HepG2 (cell line): ENCODE data around the gene NGF. TPM values are rescaled to one million over a fixed set of nuclear protein-coding genes. Genes with fewer than 3 reads are reported as not detected.

ENCODE experiments used
- ATAC-seq: fragments of 200-7000 bp; cut with Tn5 transposase; 3 replicates; pipeline ENCODE4 v1.9.1; 2020; ENCODE audit warnings: mild to moderate bottlenecking, moderate library complexity
- BruUV-seq: library from RNA; stranded (reverse); fragments of 400-500 nt; replicated peaks from 2 replicates; lab custom pipeline; 2021; lab: Mats Ljungman, UMichigan
- CTCF ChIA-PET: fragments of 300-600 bp; formaldehyde crosslinking; extraction: SDS; loops from one replicate; lab custom pipeline; 2021; ENCODE audit warnings: low total read pairs, inconsistent platforms, low intra/inter-chr PET ratio; lab: Yijun Ruan, JAX
- POLR2A ChIA-PET: fragments of 350-600 bp; sonication (Branson Sonifier 250); formaldehyde crosslinking; loops from one replicate; lab custom pipeline; 2020; ENCODE audit warnings: antibody characterized with exemption, inconsistent platforms; lab: Yijun Ruan, JAX
- DNase-seq: peaks from one replicate; pipeline ENCODE4 v3.0.0-alpha.2; 2015; ENCODE audit warnings: low spot score
- FAIRE-seq: peaks from 3 replicates; lab custom pipeline; 2011; peaks lifted over from hg19 to GRCh38; lab: Jason Lieb, UNC
- H2AFZ ChIP-seq: one replicate; pipeline ENCODE4 v1.6.1; 2011; ENCODE audit warnings: low read length, inconsistent platforms
- H3K27ac ChIP-seq: fragments of 300-600 bp; 3 replicates; pipeline ENCODE4 v1.8.0; 2011; ENCODE audit warnings: mixed run types, mild to moderate bottlenecking, mixed read lengths, low read length, inconsistent platforms; ENCODE audit not compliant: insufficient read depth; ENCODE audit errors: extremely low read length
- H3K27me3 ChIP-seq, 2 experiments: fragments of 200-600 bp in 1 of 2; 2 replicates in 1 of 2; 3 replicates in 1 of 2; pipeline versions ENCODE4 v1.6.0 to v1.8.0; 2011; ENCODE audit warnings: low read length in 2 of 2, mild to moderate bottlenecking in 2 of 2, moderate library complexity in 2 of 2, inconsistent platforms in 1 of 2; ENCODE audit not compliant: insufficient read depth in 2 of 2, control insufficient read depth in 1 of 2
- H3K36me3 ChIP-seq, 2 experiments: fragments of 200-600 bp in 1 of 2; replicated peaks in 1 of 2; 2 replicates in 1 of 2; 3 replicates in 1 of 2; pipeline versions ENCODE4 v1.5.1 to v1.8.0; 2011; ENCODE audit warnings: low read length in 2 of 2, inconsistent platforms in 1 of 2; ENCODE audit not compliant: insufficient read depth in 2 of 2, control insufficient read depth in 1 of 2
- H3K4me1 ChIP-seq: 2 replicates; pipeline ENCODE4 v1.5.1; 2012; ENCODE audit warnings: low read length, inconsistent platforms; ENCODE audit not compliant: insufficient read depth
- H3K4me2 ChIP-seq: 2 replicates; pipeline ENCODE4 v1.6.0; 2011; ENCODE audit warnings: low read depth, low read length, inconsistent platforms
- H3K4me3 ChIP-seq, 3 experiments: fragments of 200-600 bp in 1 of 3; sonication (generic), shearing (Covaris generic) in 1 of 3; replicated peaks in 1 of 3; 2 replicates each; pipeline ENCODE4 v1.5.1; 2011 to 2016; ENCODE audit warnings: low read length in 3 of 3, inconsistent platforms in 2 of 3, low read depth in 2 of 3, mild to moderate bottlenecking in 2 of 3, control low read depth in 1 of 3, mixed read lengths in 1 of 3; ENCODE audit not compliant: insufficient read depth in 1 of 3
- H3K79me2 ChIP-seq: one replicate; pipeline ENCODE4 v1.6.1; 2011; ENCODE audit warnings: low read length, inconsistent platforms; ENCODE audit not compliant: insufficient read depth
- H3K9ac ChIP-seq: 2 replicates; pipeline ENCODE4 v1.6.0; 2011; ENCODE audit warnings: mild to moderate bottlenecking, low read depth, low read length, inconsistent platforms; ENCODE audit not compliant: insufficient read depth
- H3K9me3 ChIP-seq: 2 replicates; pipeline ENCODE4 v1.5.1; 2012; ENCODE audit warnings: mild to moderate bottlenecking, low read length
- H4K20me1 ChIP-seq: 2 replicates; pipeline ENCODE4 v1.6.0; 2011; ENCODE audit warnings: inconsistent platforms, mild to moderate bottlenecking, low read length, moderate library complexity; ENCODE audit not compliant: insufficient read depth
- CREM ChIP-seq, 2 experiments: sonication (generic) in 1 of 2; formaldehyde crosslinking in 1 of 2; IDR thresholded peaks; 2 replicates each; pipeline versions ENCODE4 v1.4.0 to v1.6.1; 2016 to 2020; ENCODE audit warnings: antibody characterized with exemption in 1 of 2, mild to moderate bottlenecking in 1 of 2, missing genetic modification reagents in 1 of 2
- DR1 ChIP-seq: sonication (generic); formaldehyde crosslinking; IDR thresholded peaks from 2 replicates; pipeline ENCODE4 v1.8.0; 2021; ENCODE audit warnings: mild to moderate bottlenecking, missing genetic modification reagents, inconsistent platforms
- MXD3 ChIP-seq: IDR thresholded peaks from 2 replicates; pipeline ENCODE4 v1.6.1; 2016; ENCODE audit warnings: mild to moderate bottlenecking, missing biosample characterization, missing genetic modification reagents
- NFE2L2 ChIP-seq: fragments of 150-350 bp; IDR thresholded peaks from 2 replicates; pipeline ENCODE4 v1.6.1; 2014; ENCODE audit warnings: low read length
- RXRA ChIP-seq: sonication (generic); formaldehyde crosslinking; IDR thresholded peaks from 2 replicates; pipeline ENCODE4 v1.5.1; 2020; ENCODE audit warnings: missing genetic modification reagents
- SRSF1 ChIP-seq: fragments of 200-400 bp; formaldehyde crosslinking; optimal IDR thresholded peaks from 2 replicates; pipeline ENCODE3; 2017; ENCODE audit warnings: mild to moderate bottlenecking, low read depth, low read length, moderate library complexity
- TRIM22 ChIP-seq: fragments of 450-650 bp; IDR thresholded peaks from 2 replicates; pipeline ENCODE4 v1.6.1; 2017
- TRIM24 ChIP-seq: sonication (generic); formaldehyde crosslinking; IDR thresholded peaks from 2 replicates; pipeline ENCODE4 v1.8.0; 2022; ENCODE audit warnings: mild to moderate bottlenecking, missing genetic modification reagents
- ZBTB34 ChIP-seq: sonication (generic); formaldehyde crosslinking; IDR thresholded peaks from 2 replicates; pipeline ENCODE4 v1.8.0; 2022; ENCODE audit warnings: mild to moderate bottlenecking, missing genetic modification reagents
- ZNF777 ChIP-seq: sonication (generic); formaldehyde crosslinking; IDR thresholded peaks from 2 replicates; pipeline ENCODE4 v1.4.0; 2020; ENCODE audit warnings: missing genetic modification reagents
- ZNF83 ChIP-seq: sonication (generic); formaldehyde crosslinking; IDR thresholded peaks from 2 replicates; pipeline ENCODE4 v1.4.0; 2020; ENCODE audit warnings: missing genetic modification reagents, mild to moderate bottlenecking, borderline replicate concordance
- WGBS: methylation state at CpG from one replicate; pipeline ENCODE4 v1.1.6; 2017; ENCODE audit warnings: low lambda C conversion rate; 5-methylcytosine and 5-hydroxymethylcytosine counted together
- in situ Hi-C: cut with HindIII; loops from 2 replicates; pipeline ENCODE4 v1.10.0; 2017; ENCODE audit warnings: low pct_unique_long_range_greater_than_20kb; ENCODE audit not compliant: extremely low pct_ligation_motif_present
- intact Hi-C: fragments of 100-400 bp; cut with micrococcal nuclease; formaldehyde crosslinking; loops from one replicate; pipeline ENCODE4 v1.10.0; 2022; ENCODE audit not compliant: unreplicated experiment
- polyA plus RNA-seq, 8 experiments: library from polyadenylated mRNA; depleted of rRNA in 3 of 8; stranded (reverse) in 7 of 8; unstranded in 1 of 8; fragments of >200 nt; fragmentation: Illumina TruSeq in 4 of 8; extraction: Trizol in 4 of 8; gene quantifications; 2 replicates each; pipeline versions ENCODE4 v1.2.1 to v1.2.3, GENCODE V29; 2011 to 2016; ENCODE audit warnings: low read depth in 4 of 8, missing spikeins in 1 of 8, mixed read lengths in 1 of 8; ENCODE audit not compliant: insufficient read depth in 1 of 8
- total RNA-seq, 5 experiments: library from RNA; depleted of rRNA; stranded (reverse); fragments of >200 nt; fragmentation: Illumina TruSeq; extraction: Trizol; gene quantifications; 2 replicates each; pipeline ENCODE4 v1.2.3, GENCODE V29; 2016; ENCODE audit warnings: low read depth in 1 of 5

The NGF gene
- total and polyA plus RNA-seq, 2 of the 13 experiments (the other 11 are each of a cell fraction or from before 2014, with no cell fraction given), result not detected

GRCh38 chr1:115239148-115239422, 99.0 kb downstream of the NGF start (continued):
- TF ChIP-seq CREM (IDR thresholded peaks at IDR 0.05) (no peak), CREM (CRISPR knock-in tag; IDR thresholded peaks at IDR 0.05) (no peak)

- TF ChIP-seq ZNF777 (CRISPR knock-in tag), result no peak
- TF ChIP-seq, all 625 proteins: peak for 0
- Histone ChIP-seq H3K4me3 (no peak overlapping the region), H2AFZ (no peak overlapping the region), H3K4me2 (no peak overlapping the region), H3K9me3 (0 out of 2 replicates have a peak, but pooled peaks cover 3% of the 10 kb centered on the region), H3K36me3 (no peaks in the 10 kb centered on the region), H3K79me2 (no peaks in the 10 kb centered on the region), H3K9ac (no peak overlapping the region), H3K4me1 (no peaks in the 10 kb centered on the region), H3K27me3 (no peaks in the 10 kb centered on the region), H3K27ac (no peak overlapping the region), H4K20me1 (no peaks in the 10 kb centered on the region)
- 35% methylated on average over 5 of the region's 5 CpGs for WGBS
- intact Hi-C loops, result no loop called here
- FAIRE-seq (no peak), DNase-seq (no peak), ATAC-seq (no peak)
- ChIA-PET POLR2A (no interaction called here), CTCF (no interaction called here)
- in situ Hi-C loops, result no loop called here
- no TSS peak for BruUV-seq
These were observed 99.5 kb downstream of the NGF start for GRCh38 chr1:115238336-115239147.

- no peak overlapping the region for H3K27ac ChIP-seq
- H3K9ac ChIP-seq, result no peak overlapping the region
- no peaks in the 10 kb centered on the region for H3K4me1 ChIP-seq
- intact Hi-C loops, result no loop called here
- no peak overlapping the region for H3K4me3 ChIP-seq
- no peaks in the 10 kb centered on the region for H4K20me1 ChIP-seq
- ChIA-PET POLR2A (no interaction called here), CTCF (no interaction called here)
- FAIRE-seq (no peak), DNase-seq (no peak), ATAC-seq (no peak)
- 0 out of 2 replicates have a peak, but pooled peaks cover 1% of the 10 kb centered on the region for H3K9me3 ChIP-seq
- no peaks in the 10 kb centered on the region for H3K79me2 ChIP-seq
- 19% methylated on average over 5 of the region's 5 CpGs for WGBS
- no peaks in the 10 kb centered on the region for H3K36me3 ChIP-seq
- no TSS peak for BruUV-seq
- H2AFZ ChIP-seq, result no peak overlapping the region
- H3K4me2 ChIP-seq, result no peak overlapping the region
- H3K27me3 ChIP-seq, result no peaks in the 10 kb centered on the region
- in situ Hi-C loops, result no loop called here
- TF ChIP-seq MXD3 (CRISPR knock-in tag) (no peak), TRIM22 (no peak), TRIM24 (no peak), ZNF83 (CRISPR knock-in tag) (no peak), NFE2L2 (no peak), ZBTB34 (CRISPR knock-in tag) (no peak), SRSF1 (no peak), DR1 (CRISPR knock-in tag) (no peak), RXRA (CRISPR knock-in tag) (no peak)
These were observed 100.5 kb downstream of the NGF start for GRCh38 chr1:115237507-115237906.
